OCI-LY1 (cell line): ENCODE measurements around the gene COL9A3.

Source experiments
- CTCF ChIP-seq: fragments of 200-600 bp; sonication (generic), shearing (Covaris generic); IDR thresholded peaks from 2 replicates; pipeline ENCODE4 v1.5.1; 2017; ENCODE audit warnings: mild to moderate bottlenecking, antibody characterized with exemption, low read length, moderate library complexity, mixed read lengths
- EZH2 ChIP-seq: fragments of 200-600 bp; sonication (generic), shearing (Covaris generic); IDR thresholded peaks from 2 replicates; pipeline ENCODE4 v1.8.0; 2017; ENCODE audit warnings: borderline replicate concordance, mixed run types, mild to moderate bottlenecking, antibody characterized with exemption, low read length, moderate library complexity, mixed read lengths

- no peak for TF ChIP-seq CTCF
- TF ChIP-seq EZH2: no peak
These were observed 35.3 kb downstream of the COL9A3 start for GRCh38 chr20:62852196-62852595.
